Measurements from ENCODE around the gene STAG1.

- TF ChIP-seq, protein P1, sequence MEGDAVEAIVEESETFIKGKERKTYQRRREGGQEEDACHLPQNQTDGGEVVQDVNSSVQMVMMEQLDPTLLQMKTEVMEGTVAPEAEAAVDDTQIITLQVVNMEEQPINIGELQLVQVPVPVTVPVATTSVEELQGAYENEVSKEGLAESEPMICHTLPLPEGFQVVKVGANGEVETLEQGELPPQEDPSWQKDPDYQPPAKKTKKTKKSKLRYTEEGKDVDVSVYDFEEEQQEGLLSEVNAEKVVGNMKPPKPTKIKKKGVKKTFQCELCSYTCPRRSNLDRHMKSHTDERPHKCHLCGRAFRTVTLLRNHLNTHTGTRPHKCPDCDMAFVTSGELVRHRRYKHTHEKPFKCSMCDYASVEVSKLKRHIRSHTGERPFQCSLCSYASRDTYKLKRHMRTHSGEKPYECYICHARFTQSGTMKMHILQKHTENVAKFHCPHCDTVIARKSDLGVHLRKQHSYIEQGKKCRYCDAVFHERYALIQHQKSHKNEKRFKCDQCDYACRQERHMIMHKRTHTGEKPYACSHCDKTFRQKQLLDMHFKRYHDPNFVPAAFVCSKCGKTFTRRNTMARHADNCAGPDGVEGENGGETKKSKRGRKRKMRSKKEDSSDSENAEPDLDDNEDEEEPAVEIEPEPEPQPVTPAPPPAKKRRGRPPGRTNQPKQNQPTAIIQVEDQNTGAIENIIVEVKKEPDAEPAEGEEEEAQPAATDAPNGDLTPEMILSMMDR (IDR thresholded peaks at IDR 0.05): no peak
- no peak for TF ChIP-seq POLR2A (IDR thresholded peaks at IDR 0.05)
Measured at GRCh38 chr3:136532766-136533165, 219.4 kb downstream of the STAG1 start.
